Measurements from ENCODE around the gene TRUB1. TPM values are rescaled to one million over a fixed set of nuclear protein-coding genes. Genes with fewer than 3 reads are reported as not detected.

The TRUB1 gene
- total and polyA plus RNA-seq, 2 of the 4 experiments (the other 2 are of a cell fraction): 9.1 to 17.9 TPM

- Histone ChIP-seq H3K9ac (ENCODE audit: low read depth, low read length) (no peak overlapping the region), H2BK120ac (ENCODE audit: low read depth, low read length) (no peak overlapping the region), H4K20me1 (ENCODE audit: insufficient read depth, low read length) (no peaks in the 10 kb centered on the region), H2AK5ac (ENCODE audit: low read depth, low read length) (no peak overlapping the region), H2AK9ac (replicated peaks; ENCODE audit: low read depth, low read length, poor library complexity) (no peak overlapping the region), H2BK15ac (ENCODE audit: low read depth, low read length) (no peak overlapping the region), H3K23ac (ENCODE audit: low read depth, low read length) (no peak overlapping the region), H2AFZ (replicated peaks; ENCODE audit: low read length, poor library complexity) (no peak overlapping the region), H3K4me2 (ENCODE audit: low read depth, low read length) (no peak overlapping the region), H3K79me1 (ENCODE audit: low read depth in 1 of 2, low read length in 2 of 2) (peaks cover 7 to 12% of the 10 kb centered on the region in 2 experiments; a peak in 3 of 4 replicates), H3K4me1 (ENCODE audit: control insufficient read depth, insufficient read depth, low read length) (no peaks in the 10 kb centered on the region), H3K27me3 (ENCODE audit: control insufficient read depth, insufficient read depth, low read length) (no peaks in the 10 kb centered on the region), H3K27ac (ENCODE audit: insufficient read depth, low read length) (no peak overlapping the region), H3K18ac (ENCODE audit: low read depth, low read length) (no peak overlapping the region), H3K36me3 (ENCODE audit: control insufficient read depth, insufficient read depth, low read length) (peaks cover 3% of the 10 kb centered on the region; the same call in 1 of the 2 replicates), H4K8ac (ENCODE audit: low read depth in 2 of 2, low read length in 2 of 2) (no peak overlapping the region), H3K56ac (ENCODE audit: extremely low read depth, insufficient read depth, low read length) (no peak overlapping the region), H3K14ac (replicated peaks; ENCODE audit: low read depth, low read length) (no peak overlapping the region), H3K4ac (ENCODE audit: low read depth, low read length) (no peak overlapping the region), H2BK5ac (ENCODE audit: low read depth, low read length, poor library complexity, severe bottlenecking) (no peak overlapping the region), H3K9me3 (ENCODE audit: control insufficient read depth, insufficient read depth, low read length) (no peaks in the 10 kb centered on the region), H4K91ac (ENCODE audit: insufficient read depth, low read depth, low read length) (no peak overlapping the region), H4K5ac (ENCODE audit: low read depth, low read length) (no peak overlapping the region), H3K9me1 (ENCODE audit: insufficient read depth, low read length) (no peaks in the 10 kb centered on the region), H2BK20ac (ENCODE audit: low read depth, low read length) (no peak overlapping the region), H3K4me3 (ENCODE audit: insufficient read depth, low read depth, low read length) (no peak overlapping the region)
- ChIA-PET CTCF (interaction anchor here (0.5 to 1.7 kb wide), 2 partner anchors 18 to 97 kb away, joined by 3 to 4 read pairs; no protein-coding TSS in a partner anchor), POLR2A (ENCODE audit: unreplicated experiment) (no interaction called here)
- intact Hi-C loops (cut with micrococcal nuclease): no loop called here
- TF ChIP-seq SMC3 (IDR thresholded peaks at IDR 0.05; ENCODE audit: low read depth, low read length) (no peak), CEBPB (IDR thresholded peaks at IDR 0.05; ENCODE audit: low read depth, low read length) (no peak), RFX5 (IDR thresholded peaks at IDR 0.05; ENCODE audit: low read depth, low read length) (no peak), RCOR1 (IDR thresholded peaks at IDR 0.05; ENCODE audit: insufficient replicate concordance, low read length) (no peak), MAZ (IDR thresholded peaks at IDR 0.05; ENCODE audit: borderline replicate concordance, low read depth, low read length) (no peak), FOS (IDR thresholded peaks at IDR 0.05; ENCODE audit: low read depth, low read length) (no peak), ELK1 (IDR thresholded peaks at IDR 0.05; ENCODE audit: borderline replicate concordance, low read depth, low read length) (no peak)
- DNase-seq (no peak), ATAC-seq (ENCODE audit: low read depth) (no peak)
- dilution Hi-C loops (cut with HindIII; ENCODE audit: low sequenced_read_pairs, unreplicated experiment): no loop called here
- in situ Hi-C loops (cut with MboI; ENCODE audit: low sequenced_read_pairs): no loop called here
- no CpG with 5 or more reads among the region's 5 CpGs for WGBS, 2 experiments (ENCODE audit: extremely low coverage in 2 of 2, insufficient read length in 1 of 2)
- no TSS peak for BruUV-seq (replicated peaks)
Observed at GRCh38 chr10:114974625-114975024, 36.6 kb downstream of the TRUB1 start.
